ENCODE data around the gene GAL3ST2.

DNA sequence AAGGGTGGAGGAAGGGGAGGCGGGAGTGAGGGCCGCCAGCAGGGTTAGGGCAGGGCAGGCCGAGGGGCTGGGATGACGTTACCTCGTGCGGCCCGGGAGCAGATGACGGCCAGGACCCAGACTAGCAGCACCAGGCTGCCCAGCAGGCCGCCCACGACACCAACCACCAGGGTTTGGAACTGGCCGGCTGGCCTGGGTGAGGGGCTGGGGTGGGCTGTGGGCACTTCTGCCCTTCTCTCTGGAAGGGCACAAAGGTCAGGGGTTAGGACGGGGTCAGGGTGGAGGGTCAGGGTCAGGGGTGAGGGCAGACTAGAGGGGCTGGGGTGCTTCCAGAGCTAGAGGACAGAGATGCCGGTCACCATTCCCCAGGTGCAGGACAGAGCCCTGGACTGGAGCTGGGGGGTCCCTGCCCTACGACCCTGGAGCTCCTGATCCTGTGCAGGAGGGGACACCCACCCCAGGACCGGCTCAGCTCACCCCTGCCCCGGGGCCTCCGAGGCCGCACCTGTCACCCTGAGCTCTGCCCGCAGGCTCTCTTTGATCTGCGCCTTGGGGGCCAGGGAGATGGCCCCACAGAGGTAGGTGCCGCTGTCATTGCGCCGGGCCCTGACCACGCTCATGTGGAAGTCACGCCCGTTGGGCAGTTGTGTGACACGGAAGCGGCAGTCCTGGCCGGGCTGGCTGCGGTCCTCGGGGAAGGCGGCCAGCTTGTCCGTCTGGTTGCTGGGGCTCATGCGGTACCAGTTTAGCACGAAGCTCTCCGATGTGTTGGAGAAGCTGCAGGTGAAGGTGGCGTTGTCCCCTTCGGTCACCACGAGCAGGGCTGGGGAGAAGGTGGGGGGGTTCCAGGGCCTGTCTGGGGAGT is 75.7 kb downstream of the GAL3ST2 start:
- TF ChIP-seq POLR2AphosphoS5 (IDR thresholded peaks at IDR 0.05; ENCODE audit: low read depth, low read length) (peak; percentile 11; the same call in 1 of the 2 replicates), POLR2A (IDR thresholded peaks at IDR 0.05; ENCODE audit: low read depth, low read length) (no peak; the same call in 1 of the 2 replicates)

All from GM12891 (cell line).